Neural progenitor cell (in vitro differentiated cells): ENCODE measurements around the gene TCERG1L. TPM values are rescaled to one million over a fixed set of nuclear protein-coding genes. Genes with fewer than 3 reads are reported as not detected.
"Not testable (repeated sequence)": the region's sequence is repeated elsewhere in the genome, so short reads cannot be mapped to it uniquely, and the experiment has no call there.

Source experiments
- DNase-seq: peaks from one replicate; pipeline ENCODE4 v3.0.0-alpha.2; 2016; ENCODE audit warnings: low spot score
- H2AFZ ChIP-seq: fragments of 200-600 bp; sonication (generic); replicated peaks from 2 replicates; pipeline ENCODE4 v1.6.1; 2016; ENCODE audit warnings: antibody characterized with exemption
- H3F3A ChIP-seq: fragments of 200-600 bp; sonication (generic); 2 replicates; pipeline ENCODE4 v1.6.1; 2016; ENCODE audit warnings: antibody characterized with exemption, low read depth
- H3K27ac ChIP-seq: fragments of 200-600 bp; sonication (generic); 2 replicates; pipeline ENCODE4 v1.5.1; 2016; ENCODE audit warnings: mild to moderate bottlenecking
- H3K27me3 ChIP-seq: fragments of 200-600 bp; sonication (generic); 2 replicates; pipeline ENCODE4 v1.6.1; 2016; ENCODE audit warnings: mild to moderate bottlenecking, moderate library complexity
- H3K36me3 ChIP-seq: fragments of 200-600 bp; sonication (generic); 2 replicates; pipeline ENCODE4 v1.5.1; 2016
- H3K4me1 ChIP-seq: fragments of 200-600 bp; sonication (generic); 2 replicates; pipeline ENCODE4 v1.6.1; 2016; ENCODE audit warnings: mixed run types
- H3K4me2 ChIP-seq: fragments of 200-600 bp; sonication (generic); 2 replicates; pipeline ENCODE4 v1.6.1; 2016
- H3K4me3 ChIP-seq: fragments of 200-600 bp; sonication (generic); 2 replicates; pipeline ENCODE4 v1.5.1; 2016
- H3K79me2 ChIP-seq: fragments of 200-600 bp; sonication (generic); 2 replicates; pipeline ENCODE4 v1.6.1; 2016; ENCODE audit warnings: low read depth
- H3K9ac ChIP-seq: fragments of 200-600 bp; sonication (generic); 2 replicates; pipeline ENCODE4 v1.6.1; 2016
- H3K9me3 ChIP-seq: fragments of 200-600 bp; sonication (generic); 2 replicates; pipeline ENCODE4 v1.5.1; 2016; ENCODE audit warnings: low read depth
- H4K20me1 ChIP-seq: fragments of 200-600 bp; sonication (generic); 2 replicates; pipeline ENCODE4 v1.6.1; 2016; ENCODE audit warnings: low read depth
- H3K27ac Mint-ChIP-seq: 3 replicates; pipeline ENCODE4 v1.8.0; 2021; ENCODE audit warnings: mixed read lengths
- H3K27me3 Mint-ChIP-seq: 2 replicates; pipeline ENCODE4 v1.8.0; 2022; ENCODE audit warnings: low read depth, mild to moderate bottlenecking, inconsistent platforms, moderate library complexity, mixed read lengths; ENCODE audit not compliant: insufficient read depth
- H3K36me3 Mint-ChIP-seq: 3 replicates; pipeline ENCODE4 v1.8.0; 2021; ENCODE audit warnings: mixed read lengths
- H3K4me1 Mint-ChIP-seq: 3 replicates; pipeline ENCODE4 v1.8.0; 2021; ENCODE audit warnings: mixed read lengths
- H3K4me3 Mint-ChIP-seq: 3 replicates; pipeline ENCODE4 v1.8.0; 2021; ENCODE audit warnings: mild to moderate bottlenecking, moderate library complexity, mixed read lengths
- H3K9me3 Mint-ChIP-seq: 3 replicates; pipeline ENCODE4 v1.8.0; 2020; ENCODE audit warnings: mixed read lengths
- CTCF ChIP-seq: fragments of 200-600 bp; sonication (generic); IDR thresholded peaks from 2 replicates; pipeline ENCODE4 v1.5.1; 2017; ENCODE audit warnings: antibody characterized with exemption, mild to moderate bottlenecking
- EZH2 ChIP-seq: fragments of 200-600 bp; sonication (generic); IDR thresholded peaks from 2 replicates; pipeline ENCODE4 v1.6.1; 2017; ENCODE audit warnings: antibody characterized with exemption, mild to moderate bottlenecking, moderate library complexity
- EZH2phosphoT487 ChIP-seq: fragments of 200-600 bp; sonication (generic); IDR thresholded peaks from 2 replicates; pipeline ENCODE4 v1.6.1; 2017; ENCODE audit warnings: antibody characterized with exemption
- total RNA-seq: library from RNA; depleted of rRNA; stranded (reverse); fragments of >200 nt; gene quantifications from 2 replicates; pipeline ENCODE4 v1.2.3, GENCODE V29; 2015; ENCODE audit warnings: low replicate concordance

The TCERG1L gene
- total RNA-seq, 1 donor from 2014 or later, result 1.8 TPM

- no peaks in the 10 kb centered on the region for H3K36me3 Mint-ChIP-seq
- no peaks in the 10 kb centered on the region for H3K79me2 ChIP-seq
These were observed 230.9 kb downstream of the TCERG1L start for GRCh38 chr10:131080571-131080970.

DNA sequence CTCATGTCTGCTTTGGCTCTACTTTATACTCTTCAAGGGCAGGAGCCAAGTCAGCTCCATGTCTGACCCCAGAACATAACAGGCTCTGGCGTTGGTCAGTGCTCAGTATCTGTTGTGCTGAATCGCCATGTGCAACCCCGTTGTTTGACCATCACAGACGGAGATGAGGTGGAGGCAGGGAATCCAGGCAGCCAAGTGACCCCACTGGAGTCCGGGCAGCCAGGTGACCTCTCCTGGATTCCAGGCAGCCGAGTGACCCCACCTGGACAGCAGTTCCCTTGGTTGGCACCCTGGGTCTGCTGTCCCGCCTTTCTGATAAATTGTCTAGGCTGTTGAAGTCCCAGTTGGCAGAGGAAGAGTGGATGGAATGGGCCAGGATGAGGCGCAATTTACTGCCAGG lies 232.2 kb downstream of the TCERG1L start:
- H3K9ac ChIP-seq, result no peak overlapping the region
- H3K27ac ChIP-seq, result no peak overlapping the region
- TF ChIP-seq CTCF (no peak), EZH2phosphoT487 (no peak), EZH2 (no peak)
- H3K79me2 ChIP-seq, result no peaks in the 10 kb centered on the region
- Mint-ChIP-seq H3K4me3 (no peak overlapping the region), H3K9me3 (no peaks in the 10 kb centered on the region), H3K27ac (no peak overlapping the region), H3K36me3 (no peaks in the 10 kb centered on the region), H3K4me1 (peaks cover 2% of the 10 kb centered on the region), H3K27me3 (peaks cover 3% of the 10 kb centered on the region)
- H4K20me1 ChIP-seq, result no peaks in the 10 kb centered on the region
- no peaks in the 10 kb centered on the region for H3K9me3 ChIP-seq
- no peak overlapping the region for H2AFZ ChIP-seq
- H3K27me3 ChIP-seq, result no peaks in the 10 kb centered on the region
- H3K4me1 ChIP-seq, result peaks cover 5% of the 10 kb centered on the region
- H3K4me2 ChIP-seq, result no peak overlapping the region
- no peaks in the 10 kb centered on the region for H3F3A ChIP-seq
- no peak for DNase-seq
- H3K4me3 ChIP-seq, result no peak overlapping the region
- no peaks in the 10 kb centered on the region for H3K36me3 ChIP-seq

More at GRCh38 chr10:131080571-131080970, 230.9 kb downstream of the TCERG1L start:
- H3K4me3 Mint-ChIP-seq, result no peak overlapping the region
- H3K9me3 Mint-ChIP-seq, result no peaks in the 10 kb centered on the region
- peaks cover 2% of the 10 kb centered on the region for H3K4me1 Mint-ChIP-seq
- Histone ChIP-seq H3K27ac (no peak overlapping the region), H3K4me3 (no peak overlapping the region), H4K20me1 (no peaks in the 10 kb centered on the region), H2AFZ (no peak overlapping the region), H3F3A (no peaks in the 10 kb centered on the region), H3K9ac (no peak overlapping the region), H3K27me3 (no peaks in the 10 kb centered on the region), H3K4me2 (no peak overlapping the region), H3K9me3 (no peaks in the 10 kb centered on the region), H3K36me3 (no peaks in the 10 kb centered on the region), H3K4me1 (peaks cover 5% of the 10 kb centered on the region)
- peaks cover 3% of the 10 kb centered on the region for H3K27me3 Mint-ChIP-seq
- DNase-seq, result no peak
- TF ChIP-seq EZH2phosphoT487 (no peak), EZH2 (no peak), CTCF (no peak)
- H3K27ac Mint-ChIP-seq, result no peak overlapping the region

DNA sequence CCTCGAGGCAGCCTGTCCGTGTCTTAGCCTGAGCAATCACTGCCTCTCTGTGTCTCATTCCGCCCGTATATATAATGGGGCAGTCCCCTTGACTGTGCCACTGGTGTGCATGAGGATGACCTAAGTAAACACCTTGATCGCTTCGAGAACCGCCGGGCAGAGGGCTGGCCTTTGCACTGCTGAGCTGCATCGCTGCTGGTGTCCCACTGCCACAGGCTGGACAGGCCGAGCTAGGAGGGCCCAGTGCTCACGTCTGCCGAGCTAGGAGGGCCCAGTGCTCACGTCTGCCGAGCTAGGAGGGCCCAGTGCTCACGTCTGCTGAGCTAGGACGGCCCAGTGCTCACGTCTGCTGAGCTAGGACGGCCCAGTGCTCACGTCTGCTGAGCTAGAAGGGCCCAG lies 232.6 kb downstream of the TCERG1L start:
- H3K4me1 Mint-ChIP-seq, H3K79me2 ChIP-seq, H3K27me3 Mint-ChIP-seq, H3K4me2 ChIP-seq, H4K20me1 ChIP-seq, H3K36me3 ChIP-seq, H3K9me3 Mint-ChIP-seq, H3K27ac ChIP-seq, H3K9me3 ChIP-seq, H3K4me3 ChIP-seq, DNase-seq, H3K27me3 ChIP-seq, H3K4me3 Mint-ChIP-seq, H3K9ac ChIP-seq, H2AFZ ChIP-seq, H3F3A ChIP-seq, H3K27ac Mint-ChIP-seq, H3K36me3 Mint-ChIP-seq, H3K4me1 ChIP-seq: not testable (repeated sequence)

DNA sequence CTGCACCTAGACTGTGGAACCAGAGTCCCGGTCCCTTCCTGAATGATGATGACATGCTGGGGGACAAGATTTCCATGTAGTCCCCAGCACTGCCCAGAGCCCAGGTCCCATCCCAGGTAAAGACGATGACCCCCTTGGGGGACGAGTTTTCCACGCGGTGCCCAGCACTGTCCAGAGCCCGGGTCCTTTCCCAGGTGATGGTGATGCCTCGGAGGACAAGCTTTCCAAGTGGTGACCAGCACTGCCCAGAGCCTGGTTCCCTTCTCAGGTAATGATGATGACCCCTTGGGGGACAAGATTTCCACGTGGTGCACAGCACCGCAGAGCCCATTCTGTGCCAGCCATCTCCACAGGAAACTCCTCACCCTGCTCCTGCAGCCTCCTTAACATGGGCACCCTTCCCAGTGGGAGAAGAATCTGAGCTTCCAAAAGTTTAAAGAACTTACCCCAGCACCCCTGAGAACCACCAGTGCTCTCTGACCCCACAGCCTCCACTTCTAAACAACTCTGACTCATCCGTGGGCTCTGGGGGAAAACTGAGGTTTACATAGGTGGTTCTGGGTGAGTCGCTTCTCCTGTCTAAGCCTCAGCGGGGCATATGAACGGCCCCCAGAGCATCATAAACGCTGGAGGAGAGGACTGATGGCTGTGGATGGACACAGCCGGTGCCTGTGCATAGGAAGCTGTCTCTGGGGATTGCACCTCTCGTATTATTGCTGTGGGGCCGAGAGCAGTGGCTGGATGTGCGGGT lies 233.2 kb downstream of the TCERG1L start:
- H4K20me1 ChIP-seq, result no peaks in the 10 kb centered on the region
- no peak overlapping the region for H2AFZ ChIP-seq
- H3K9ac ChIP-seq, result no peak overlapping the region
- H3F3A ChIP-seq, result no peaks in the 10 kb centered on the region
- no peaks in the 10 kb centered on the region for H3K79me2 ChIP-seq
- H3K27ac ChIP-seq, result no peak overlapping the region
- no peaks in the 10 kb centered on the region for H3K36me3 Mint-ChIP-seq
- H3K4me1 Mint-ChIP-seq, result peaks cover 2% of the 10 kb centered on the region
- no peaks in the 10 kb centered on the region for H3K9me3 ChIP-seq
- no peak for DNase-seq
- H3K4me3 ChIP-seq, result no peak overlapping the region
- no peaks in the 10 kb centered on the region for H3K27me3 ChIP-seq
- H3K4me2 ChIP-seq, result no peak overlapping the region
- H3K36me3 ChIP-seq, result no peaks in the 10 kb centered on the region
- no peak overlapping the region for H3K27ac Mint-ChIP-seq
- no peak overlapping the region for H3K4me3 Mint-ChIP-seq
- H3K27me3 Mint-ChIP-seq, result peaks cover 3% of the 10 kb centered on the region
- no peaks in the 10 kb centered on the region for H3K9me3 Mint-ChIP-seq
- no peak for TF ChIP-seq EZH2phosphoT487
- no peak for TF ChIP-seq EZH2
- TF ChIP-seq CTCF, result no peak
- H3K4me1 ChIP-seq, result peaks cover 5% of the 10 kb centered on the region
